NCI-H2029 treated with DMSO at 0.1 percent for 48 hours (cell line): Measurements from ENCODE around the gene SPTBN1.

Experiments used
- DNase-seq: peaks from one replicate; lab custom pipeline; 2025; lab: John Stamatoyannopoulos, UW

SPTBN1 gene

GRCh38 chr2:54574860-54575247 lies 118.7 kb downstream of the SPTBN1 start:
- no peak for DNase-seq

GRCh38 chr2:54575379-54575888 lies 119.3 kb downstream of the SPTBN1 start:
- no peak for DNase-seq

GRCh38 chr2:54577035-54577434 lies 120.9 kb downstream of the SPTBN1 start:
- peak; percentile 53 for DNase-seq

- no peak for DNase-seq
These were observed 122.0 kb downstream of the SPTBN1 start for GRCh38 chr2:54577944-54578647.

GRCh38 chr2:54578648-54579045 lies 122.5 kb downstream of the SPTBN1 start:
- no peak for DNase-seq

- DNase-seq: no peak
These were observed 123.0 kb downstream of the SPTBN1 start for GRCh38 chr2:54579061-54579681.

- DNase-seq: no peak
These were observed 123.8 kb downstream of the SPTBN1 start for GRCh38 chr2:54579682-54580620.

- DNase-seq: no peak
These were observed 125.4 kb downstream of the SPTBN1 start for GRCh38 chr2:54581326-54582039.

- DNase-seq: no peak
These were observed 126.9 kb downstream of the SPTBN1 start for GRCh38 chr2:54582987-54583386.

- no peak for DNase-seq
These were observed 128.5 kb downstream of the SPTBN1 start for GRCh38 chr2:54584598-54584997.

- DNase-seq: no peak
These were observed 129.1 kb downstream of the SPTBN1 start for GRCh38 chr2:54585136-54585733.

GRCh38 chr2:54586062-54586461 lies 129.9 kb downstream of the SPTBN1 start:
- no peak for DNase-seq

GRCh38 chr2:54586494-54586893 lies 130.4 kb downstream of the SPTBN1 start:
- no peak for DNase-seq

- no peak for DNase-seq
These were observed 131.3 kb downstream of the SPTBN1 start for GRCh38 chr2:54587171-54588016.

GRCh38 chr2:54588244-54588899 lies 132.2 kb downstream of the SPTBN1 start:
- no peak for DNase-seq

- DNase-seq: no peak
These were observed 132.9 kb downstream of the SPTBN1 start for GRCh38 chr2:54589038-54589339.

GRCh38 chr2:54589340-54590215 lies 133.5 kb downstream of the SPTBN1 start:
- DNase-seq: no peak

GRCh38 chr2:54590216-54591120 lies 134.3 kb downstream of the SPTBN1 start:
- DNase-seq: no peak
